ENCODE data around the gene MSX1. TPM values are rescaled to one million over a fixed set of nuclear protein-coding genes. Genes with fewer than 3 reads are reported as not detected.

The MSX1 gene
- total and polyA plus RNA-seq, 2 donors (not counting 3 experiments of a cell fraction or from before 2014, with no cell fraction given) = 5.0 to 6.2 TPM

DNA sequence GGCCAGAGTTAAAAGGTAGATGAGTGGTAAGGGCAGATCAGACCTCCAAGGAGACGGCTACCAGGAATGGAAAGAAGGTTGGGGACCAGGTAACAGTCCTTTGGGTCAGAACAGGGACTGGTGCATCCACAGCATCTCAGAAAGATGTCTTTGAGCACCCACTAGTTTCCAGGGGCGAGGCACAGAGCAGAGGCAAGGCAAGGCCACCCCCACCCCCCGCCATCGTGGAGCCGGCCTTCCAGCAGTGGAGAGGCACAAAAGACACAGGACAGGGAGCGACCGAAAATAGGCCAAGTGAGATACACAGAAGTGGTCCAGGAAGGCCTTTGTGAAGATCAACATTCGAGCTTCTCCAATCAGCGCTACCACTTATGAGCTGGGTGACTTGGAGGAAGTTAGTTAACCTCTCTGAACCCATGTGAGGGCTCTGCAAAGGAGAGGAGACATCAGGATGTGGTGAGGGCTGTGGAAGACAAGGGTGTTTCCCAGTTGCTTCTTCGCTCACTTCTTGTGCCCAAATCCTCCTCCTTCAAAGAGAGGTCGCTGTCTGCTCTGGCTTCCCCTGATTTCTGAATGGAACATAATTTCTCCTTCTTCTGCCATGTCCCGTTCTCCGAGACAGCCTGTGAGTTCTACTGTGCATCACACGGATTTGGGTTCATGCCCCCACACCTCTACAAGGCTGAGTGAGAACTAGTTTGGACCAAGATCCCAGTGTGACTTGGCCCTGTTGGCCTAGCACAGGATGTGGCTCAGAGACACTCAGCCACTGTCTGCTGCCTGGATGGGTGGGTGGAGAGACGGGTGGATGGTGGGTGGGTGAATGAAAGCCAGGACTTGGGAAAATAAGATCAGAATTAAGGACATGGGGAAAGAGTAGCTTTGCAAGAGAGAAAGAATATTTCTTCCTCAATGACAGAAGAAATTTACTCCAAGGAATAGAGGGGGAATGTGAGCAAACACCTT, 16.7 kb upstream of the MSX1 start:
- ChIA-PET CTCF (no interaction called here), POLR2A (no interaction called here)
- no peaks in the 10 kb centered on the region for H3K36me3 ChIP-seq (ENCODE audit: control insufficient read depth in 2 of 2, extremely low read depth in 1 of 2, insufficient read depth in 2 of 2, low read length in 2 of 2)
- FAIRE-seq (no peak), DNase-seq (ENCODE audit: low read depth, low spot score) (no peak)
- no peaks in the 10 kb centered on the region for H3K9me3 ChIP-seq (replicated peaks; ENCODE audit: control insufficient read depth, insufficient read depth, low read length)
- H3K27ac ChIP-seq (ENCODE audit: insufficient read depth, low read depth, low read length) = no peak overlapping the region
- H3K4me3 ChIP-seq (replicated peaks in 1 of 3; ENCODE audit: insufficient read depth in 1 of 3, low read depth in 1 of 3, low read length in 3 of 3) = no peak overlapping the region
- BruUV-seq (replicated peaks) = no TSS peak
- no peak overlapping the region for H3K4me2 ChIP-seq (ENCODE audit: insufficient read depth, low read length)
- no peaks in the 10 kb centered on the region for H3K4me1 ChIP-seq (ENCODE audit: control insufficient read depth, extremely low read depth, insufficient read depth, low read length)
- no peaks in the 10 kb centered on the region for H3K27me3 ChIP-seq (ENCODE audit: control insufficient read depth in 2 of 2, insufficient read depth in 2 of 2, low read length in 2 of 2)
- no peaks in the 10 kb centered on the region for H3K79me2 ChIP-seq (ENCODE audit: control insufficient read depth, insufficient read depth, low read length)
- no peak overlapping the region for H2AFZ ChIP-seq (ENCODE audit: low read depth, low read length)
- no peak overlapping the region for H3K9ac ChIP-seq (replicated peaks; ENCODE audit: extremely low read depth, insufficient read depth, low read length)
- TF ChIP-seq FOS (IDR thresholded peaks at IDR 0.05; ENCODE audit: borderline replicate concordance, insufficient read depth, low read length) (no peak), POLR2A (IDR thresholded peaks at IDR 0.05; ENCODE audit: low read depth, low read length) (no peak), POLR2AphosphoS5 (IDR thresholded peaks at IDR 0.05; ENCODE audit: insufficient read depth, low read depth, low read length) (no peak), MYC (IDR thresholded peaks at IDR 0.05; ENCODE audit: low read depth, low read length) (no peak), EZH2 (IDR thresholded peaks at IDR 0.05; ENCODE audit: borderline replicate concordance, low read depth, low read length, severe bottlenecking) (no peak), JUN (IDR thresholded peaks at IDR 0.05; ENCODE audit: borderline replicate concordance, insufficient read depth, insufficient read length, low read depth) (no peak)
- TF ChIP-seq, protein P1, sequence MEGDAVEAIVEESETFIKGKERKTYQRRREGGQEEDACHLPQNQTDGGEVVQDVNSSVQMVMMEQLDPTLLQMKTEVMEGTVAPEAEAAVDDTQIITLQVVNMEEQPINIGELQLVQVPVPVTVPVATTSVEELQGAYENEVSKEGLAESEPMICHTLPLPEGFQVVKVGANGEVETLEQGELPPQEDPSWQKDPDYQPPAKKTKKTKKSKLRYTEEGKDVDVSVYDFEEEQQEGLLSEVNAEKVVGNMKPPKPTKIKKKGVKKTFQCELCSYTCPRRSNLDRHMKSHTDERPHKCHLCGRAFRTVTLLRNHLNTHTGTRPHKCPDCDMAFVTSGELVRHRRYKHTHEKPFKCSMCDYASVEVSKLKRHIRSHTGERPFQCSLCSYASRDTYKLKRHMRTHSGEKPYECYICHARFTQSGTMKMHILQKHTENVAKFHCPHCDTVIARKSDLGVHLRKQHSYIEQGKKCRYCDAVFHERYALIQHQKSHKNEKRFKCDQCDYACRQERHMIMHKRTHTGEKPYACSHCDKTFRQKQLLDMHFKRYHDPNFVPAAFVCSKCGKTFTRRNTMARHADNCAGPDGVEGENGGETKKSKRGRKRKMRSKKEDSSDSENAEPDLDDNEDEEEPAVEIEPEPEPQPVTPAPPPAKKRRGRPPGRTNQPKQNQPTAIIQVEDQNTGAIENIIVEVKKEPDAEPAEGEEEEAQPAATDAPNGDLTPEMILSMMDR (IDR thresholded peaks at IDR 0.05; ENCODE audit: extremely low read depth in 1 of 2, insufficient read depth in 1 of 2, low read depth in 1 of 2, low read length in 2 of 2) = no peak
- intact Hi-C loops (cut with micrococcal nuclease) = no loop called here
- no peaks in the 10 kb centered on the region for H4K20me1 ChIP-seq (replicated peaks; ENCODE audit: control insufficient read depth, extremely low read depth, insufficient read depth, low read length)
- dilution Hi-C loops (cut with MboI; ENCODE audit: extremely low pct_ligation_motif_present, low sequenced_read_pairs) = no loop called here
- no peaks in the 10 kb centered on the region for H3K9me1 ChIP-seq (replicated peaks; ENCODE audit: control insufficient read depth, extremely low read depth, insufficient read depth, low read length)
